22Rv1 (cell line): ENCODE data around the gene PPP1CA.

Source experiments
- CTCF ChIP-seq: fragments of 450-650 bp; IDR thresholded peaks from 2 replicates; pipeline ENCODE4 v1.5.1; 2017; ENCODE audit warnings: mild to moderate bottlenecking
- ZFX ChIP-seq: fragments of 450-650 bp; IDR thresholded peaks from 2 replicates; pipeline ENCODE4 v1.6.1; 2017; ENCODE audit warnings: antibody characterized with exemption, borderline replicate concordance

GRCh38 chr11:67384851-67385366 lies 16.7 kb downstream of the PPP1CA start:
- TF ChIP-seq CTCF (no peak), ZFX (no peak)
